HCT116 (cell line): Measurements from ENCODE around the gene SARNP. TPM values are rescaled to one million over a fixed set of nuclear protein-coding genes. Genes with fewer than 3 reads are reported as not detected.

Experiments used
- ATAC-seq: fragments of 200-7000 bp; cut with Tn5 transposase; 2 replicates; pipeline ENCODE4 v1.9.1; 2020; ENCODE audit warnings: mild to moderate bottlenecking, moderate library complexity
- BruUV-seq: library from RNA; stranded (reverse); fragments of 400-500 nt; replicated peaks from 2 replicates; lab custom pipeline; 2021; lab: Mats Ljungman, UMichigan
- CTCF ChIA-PET: fragments of 300-600 bp; sonication (Branson Sonifier 250); formaldehyde crosslinking; loops from one replicate; lab custom pipeline; 2021; ENCODE audit warnings: antibody characterized with exemption; lab: Charles Lee
- POLR2A ChIA-PET: fragments of 300-600, 350-600 bp; sonication (Branson Sonifier 250); formaldehyde crosslinking; loops from one replicate; lab custom pipeline; 2021; ENCODE audit warnings: antibody characterized with exemption; lab: Charles Lee
- RAD21 ChIA-PET, 2 experiments: fragments of 300-600 bp; sonication (Branson Sonifier 250); formaldehyde crosslinking; loops; one replicate each; lab custom pipeline; 2023; ENCODE audit warnings: low total read pairs in 2 of 2; ENCODE audit not compliant: uncharacterized antibody in 2 of 2, unreplicated experiment in 2 of 2, low non-redundant PET in 1 of 2; lab: Charles Lee
- DNase-seq: peaks from one replicate; pipeline ENCODE4 v3.0.0-alpha.2; 2010; ENCODE audit warnings: low read depth, low spot score
- H2AFZ ChIP-seq: fragments of 200-600 bp; shearing (Covaris generic), sonication (generic); 2 replicates; pipeline ENCODE4 v1.6.1; 2017; ENCODE audit warnings: low read depth, mixed run types, mixed read lengths, antibody characterized with exemption, low read length; ENCODE audit not compliant: poor library complexity, severe bottlenecking
- H3K27ac ChIP-seq: 2 replicates; pipeline ENCODE4 v1.5.1; 2012; ENCODE audit warnings: low read depth, low read length
- H3K27me3 ChIP-seq: fragments of 200-600 bp; sonication (generic); 2 replicates; pipeline ENCODE4 v1.6.1; 2016; ENCODE audit warnings: mixed run types, low read length, mixed read lengths; ENCODE audit not compliant: insufficient read depth
- H3K36me3 ChIP-seq, 2 experiments: fragments of 200-500 bp in 1 of 2; fragments of 200-600 bp in 1 of 2; sonication (Bioruptor generic) in 1 of 2; sonication (generic) in 1 of 2; 2 replicates each; pipeline versions ENCODE4 v1.5.1 to v1.6.1; 2014 to 2016; ENCODE audit warnings: low read length in 2 of 2, inconsistent platforms in 1 of 2, mixed read lengths in 1 of 2, mixed run types in 1 of 2; ENCODE audit not compliant: insufficient read depth in 2 of 2, control insufficient read depth in 1 of 2
- H3K4me1 ChIP-seq, 2 experiments: fragments of 200-600 bp in 1 of 2; sonication (generic) in 1 of 2; 2 replicates each; pipeline versions ENCODE4 v1.5.1 to v1.6.1; 2012 to 2017; ENCODE audit warnings: low read length in 2 of 2, inconsistent platforms in 1 of 2, mild to moderate bottlenecking in 1 of 2, mixed read lengths in 1 of 2, mixed run types in 1 of 2, moderate library complexity in 1 of 2; ENCODE audit not compliant: insufficient read depth in 2 of 2, control insufficient read depth in 1 of 2
- H3K4me2 ChIP-seq: fragments of 200-600 bp; sonication (generic); 2 replicates; pipeline ENCODE4 v1.6.1; 2017; ENCODE audit warnings: mixed run types, low read length, mixed read lengths
- H3K4me3 ChIP-seq, 2 experiments: fragments of 200-600 bp in 1 of 2; sonication (generic) in 1 of 2; replicated peaks in 1 of 2; 2 replicates each; pipeline ENCODE4 v1.5.1; 2011 to 2016; ENCODE audit warnings: low read length in 2 of 2, control low read depth in 1 of 2, low read depth in 1 of 2, mild to moderate bottlenecking in 1 of 2, mixed read lengths in 1 of 2, mixed run types in 1 of 2
- H3K79me2 ChIP-seq: fragments of 200-600 bp; sonication (generic); 2 replicates; pipeline ENCODE4 v1.6.1; 2017; ENCODE audit warnings: mild to moderate bottlenecking, mixed run types, low read length, moderate library complexity, mixed read lengths; ENCODE audit not compliant: insufficient read depth
- H3K9ac ChIP-seq: fragments of 200-600 bp; sonication (generic); 2 replicates; pipeline ENCODE4 v1.6.1; 2016; ENCODE audit warnings: low read length, mixed read lengths
- H3K9me2 ChIP-seq: fragments of 200-600 bp; sonication (generic), shearing (Covaris generic); 2 replicates; pipeline ENCODE4 v1.6.1; 2017; ENCODE audit warnings: mixed run types, mild to moderate bottlenecking, moderate library complexity; ENCODE audit not compliant: insufficient read depth
- H3K9me3 ChIP-seq, 2 experiments: fragments of 200-500 bp in 1 of 2; fragments of 200-600 bp in 1 of 2; sonication (Bioruptor generic) in 1 of 2; sonication (generic) in 1 of 2; 2 replicates each; pipeline ENCODE4 v1.6.1; 2014 to 2017; ENCODE audit warnings: low read length in 2 of 2, mixed read lengths in 2 of 2, inconsistent platforms in 1 of 2, low read depth in 1 of 2, mild to moderate bottlenecking in 1 of 2, mixed run types in 1 of 2, moderate library complexity in 1 of 2; ENCODE audit not compliant: control insufficient read depth in 1 of 2, insufficient read depth in 1 of 2
- H4K20me1 ChIP-seq: fragments of 200-600 bp; sonication (generic), shearing (Covaris generic); 2 replicates; pipeline ENCODE4 v1.6.1; 2017; ENCODE audit warnings: mixed run types, mild to moderate bottlenecking, moderate library complexity; ENCODE audit not compliant: insufficient read depth
- EZH2phosphoT487 ChIP-seq: fragments of 200-600 bp; IDR thresholded peaks from 2 replicates; pipeline ENCODE4 v1.6.1; 2018; ENCODE audit warnings: antibody characterized with exemption, borderline replicate concordance
- SP1 ChIP-seq: IDR thresholded peaks from 2 replicates; pipeline ENCODE4 v1.6.1; 2012; ENCODE audit warnings: low read depth
- ZNF274 ChIP-seq: fragments of 200-500 bp; sonication (Bioruptor generic); IDR thresholded peaks from 2 replicates; pipeline ENCODE4 v1.6.1; 2014; ENCODE audit warnings: mild to moderate bottlenecking, low read depth, low read length, inconsistent platforms
- intact Hi-C: fragments of 100-400 bp; cut with micrococcal nuclease; formaldehyde crosslinking; loops from 2 replicates; pipeline ENCODE4 v1.10.0; 2022
- total RNA-seq: library from RNA; stranded (reverse); gene quantifications from one replicate; pipeline ENCODE4 v1.2.1, GENCODE V29; 2021; ENCODE audit not compliant: unreplicated experiment
- TF ChIP-seq, protein P1 (sequence below): IDR thresholded peaks from 2 replicates; pipeline ENCODE4 v1.6.1; 2012; ENCODE audit warnings: low read depth
- TF ChIP-seq, protein P2 (sequence below): IDR thresholded peaks from 2 replicates; pipeline ENCODE4 v1.6.1; 2012
- TF ChIP-seq, protein P3 (sequence below): IDR thresholded peaks from 2 replicates; pipeline ENCODE4 v1.6.1; 2011; ENCODE audit warnings: mild to moderate bottlenecking, low read length, moderate library complexity; ENCODE audit not compliant: insufficient replicate concordance; ENCODE audit errors: extremely low read depth

SARNP gene
- total RNA-seq, 1 experiment from 2014 or later, result 82.4 TPM

DNA sequence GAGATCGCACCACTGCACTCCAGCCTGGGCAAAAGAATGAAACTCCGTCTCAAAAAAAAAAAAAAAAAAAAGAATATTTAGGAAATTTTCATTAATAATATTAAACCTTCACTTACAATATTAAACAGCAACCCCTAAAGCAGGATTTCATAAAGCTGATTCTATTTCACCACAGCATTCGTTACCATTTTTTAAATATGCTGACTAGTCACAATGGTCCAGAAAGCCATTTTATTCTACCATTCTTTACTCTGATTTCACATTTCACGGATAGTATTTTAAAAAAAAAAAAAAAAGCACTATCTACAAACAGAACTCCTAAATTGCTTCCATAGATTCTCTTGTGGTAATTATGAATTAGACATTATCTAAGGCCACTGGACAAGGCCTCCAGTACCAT lies 27.6 kb downstream of the SARNP start (continued):
- TF ChIP-seq, protein P1, sequence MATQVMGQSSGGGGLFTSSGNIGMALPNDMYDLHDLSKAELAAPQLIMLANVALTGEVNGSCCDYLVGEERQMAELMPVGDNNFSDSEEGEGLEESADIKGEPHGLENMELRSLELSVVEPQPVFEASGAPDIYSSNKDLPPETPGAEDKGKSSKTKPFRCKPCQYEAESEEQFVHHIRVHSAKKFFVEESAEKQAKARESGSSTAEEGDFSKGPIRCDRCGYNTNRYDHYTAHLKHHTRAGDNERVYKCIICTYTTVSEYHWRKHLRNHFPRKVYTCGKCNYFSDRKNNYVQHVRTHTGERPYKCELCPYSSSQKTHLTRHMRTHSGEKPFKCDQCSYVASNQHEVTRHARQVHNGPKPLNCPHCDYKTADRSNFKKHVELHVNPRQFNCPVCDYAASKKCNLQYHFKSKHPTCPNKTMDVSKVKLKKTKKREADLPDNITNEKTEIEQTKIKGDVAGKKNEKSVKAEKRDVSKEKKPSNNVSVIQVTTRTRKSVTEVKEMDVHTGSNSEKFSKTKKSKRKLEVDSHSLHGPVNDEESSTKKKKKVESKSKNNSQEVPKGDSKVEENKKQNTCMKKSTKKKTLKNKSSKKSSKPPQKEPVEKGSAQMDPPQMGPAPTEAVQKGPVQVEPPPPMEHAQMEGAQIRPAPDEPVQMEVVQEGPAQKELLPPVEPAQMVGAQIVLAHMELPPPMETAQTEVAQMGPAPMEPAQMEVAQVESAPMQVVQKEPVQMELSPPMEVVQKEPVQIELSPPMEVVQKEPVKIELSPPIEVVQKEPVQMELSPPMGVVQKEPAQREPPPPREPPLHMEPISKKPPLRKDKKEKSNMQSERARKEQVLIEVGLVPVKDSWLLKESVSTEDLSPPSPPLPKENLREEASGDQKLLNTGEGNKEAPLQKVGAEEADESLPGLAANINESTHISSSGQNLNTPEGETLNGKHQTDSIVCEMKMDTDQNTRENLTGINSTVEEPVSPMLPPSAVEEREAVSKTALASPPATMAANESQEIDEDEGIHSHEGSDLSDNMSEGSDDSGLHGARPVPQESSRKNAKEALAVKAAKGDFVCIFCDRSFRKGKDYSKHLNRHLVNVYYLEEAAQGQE, result no peak
- TF ChIP-seq, protein P2, sequence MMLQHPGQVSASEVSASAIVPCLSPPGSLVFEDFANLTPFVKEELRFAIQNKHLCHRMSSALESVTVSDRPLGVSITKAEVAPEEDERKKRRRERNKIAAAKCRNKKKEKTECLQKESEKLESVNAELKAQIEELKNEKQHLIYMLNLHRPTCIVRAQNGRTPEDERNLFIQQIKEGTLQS, result no peak

DNA sequence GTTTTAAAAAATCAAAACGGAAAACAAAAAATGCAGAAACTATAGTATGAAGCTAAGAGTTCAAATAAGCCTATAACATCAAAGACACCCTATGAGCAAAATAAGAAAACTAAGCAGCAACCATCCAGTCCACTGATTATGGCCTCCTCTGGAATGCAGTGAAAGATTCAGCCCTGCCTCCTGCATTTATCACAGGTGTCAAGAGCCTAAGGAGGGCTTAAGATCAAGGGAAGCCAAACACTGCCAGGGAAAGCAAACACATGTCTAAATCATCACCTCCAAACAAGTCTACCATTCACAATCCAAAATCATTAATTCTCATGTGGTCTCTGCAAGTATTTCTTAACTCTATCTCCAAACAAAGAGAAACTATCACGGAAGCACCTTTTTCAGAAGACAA lies 28.4 kb downstream of the SARNP start:
- H3K9me2 ChIP-seq, result no peaks in the 10 kb centered on the region
- ChIA-PET RAD21 (no interaction called here), POLR2A (no interaction called here), CTCF (no interaction called here)
- H3K79me2 ChIP-seq, result peaks cover 39% of the 10 kb centered on the region
- no peak overlapping the region for H3K4me2 ChIP-seq
- intact Hi-C loops, result no loop called here
- ATAC-seq, result no peak
- no peak overlapping the region for H3K9ac ChIP-seq
- H3K4me1 ChIP-seq, result no peaks in the 10 kb centered on the region
- H3K4me3 ChIP-seq, result no peak overlapping the region
- H4K20me1 ChIP-seq, result peaks cover 6% of the 10 kb centered on the region; the same call in 1 of the 2 replicates
- H3K27me3 ChIP-seq, result no peaks in the 10 kb centered on the region
- H3K36me3 ChIP-seq, result peaks cover 48 to 59% of the 10 kb centered on the region in 2 experiments; a peak in 3 of 4 replicates
- TF ChIP-seq EZH2phosphoT487 (no peak), SP1 (no peak), ZNF274 (no peak)
- TF ChIP-seq, protein P1, result no peak
- TF ChIP-seq, protein P3, sequence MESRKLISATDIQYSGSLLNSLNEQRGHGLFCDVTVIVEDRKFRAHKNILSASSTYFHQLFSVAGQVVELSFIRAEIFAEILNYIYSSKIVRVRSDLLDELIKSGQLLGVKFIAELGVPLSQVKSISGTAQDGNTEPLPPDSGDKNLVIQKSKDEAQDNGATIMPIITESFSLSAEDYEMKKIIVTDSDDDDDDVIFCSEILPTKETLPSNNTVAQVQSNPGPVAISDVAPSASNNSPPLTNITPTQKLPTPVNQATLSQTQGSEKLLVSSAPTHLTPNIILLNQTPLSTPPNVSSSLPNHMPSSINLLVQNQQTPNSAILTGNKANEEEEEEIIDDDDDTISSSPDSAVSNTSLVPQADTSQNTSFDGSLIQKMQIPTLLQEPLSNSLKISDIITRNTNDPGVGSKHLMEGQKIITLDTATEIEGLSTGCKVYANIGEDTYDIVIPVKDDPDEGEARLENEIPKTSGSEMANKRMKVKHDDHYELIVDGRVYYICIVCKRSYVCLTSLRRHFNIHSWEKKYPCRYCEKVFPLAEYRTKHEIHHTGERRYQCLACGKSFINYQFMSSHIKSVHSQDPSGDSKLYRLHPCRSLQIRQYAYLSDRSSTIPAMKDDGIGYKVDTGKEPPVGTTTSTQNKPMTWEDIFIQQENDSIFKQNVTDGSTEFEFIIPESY, result no peak
- H3K27ac ChIP-seq, result no peak overlapping the region
- no peak for DNase-seq
- no peak overlapping the region for H2AFZ ChIP-seq
- no TSS peak for BruUV-seq
- H3K9me3 ChIP-seq, result no peaks in the 10 kb centered on the region
